Upper lobe of left lung (tissue), 6 donors: ENCODE measurements around the gene C1QTNF6. TPM values are rescaled to one million over a fixed set of nuclear protein-coding genes. Genes with fewer than 3 reads are reported as not detected.
A peak's percentile ranks its signal among the peaks of the same experiment; 100 is the strongest.

ENCODE experiments used
- ATAC-seq, 2 donors: fragments of 200-7000 bp; cut with Tn5 transposase; one replicate each; pipeline ENCODE4 v1.9.1; 2022; ENCODE audit warnings: mild to moderate bottlenecking in 2 of 2, moderate library complexity in 2 of 2; ENCODE audit not compliant: low FRiP score in 2 of 2
- DNase-seq, 2 donors: peaks; one replicate each; pipeline ENCODE4 v3.0.0-alpha.2; 2019 to 2020
- H3K27ac ChIP-seq, 4 donors: fragments of 200-600 bp; sonication (generic); one replicate each; pipeline ENCODE4 v1.5.1; 2016 to 2019
- H3K27me3 ChIP-seq, 4 donors: fragments of 200-600 bp; sonication (generic); one replicate each; pipeline ENCODE4 v1.5.1; 2017 to 2019
- H3K36me3 ChIP-seq, 4 donors: fragments of 200-600 bp; sonication (generic); one replicate each; pipeline ENCODE4 v1.5.1; 2016 to 2019
- H3K4me1 ChIP-seq, 4 donors: fragments of 200-600 bp; sonication (generic); one replicate each; pipeline ENCODE4 v1.5.1; 2018 to 2019
- H3K4me3 ChIP-seq, 4 donors: fragments of 200-600 bp; sonication (generic); one replicate each; pipeline ENCODE4 v1.5.1; 2017 to 2019; ENCODE audit warnings: mild to moderate bottlenecking in 2 of 4, moderate library complexity in 1 of 4
- H3K9me3 ChIP-seq, 4 donors: fragments of 200-600 bp; sonication (generic); one replicate each; pipeline ENCODE4 v1.5.1; 2018 to 2019
- CTCF ChIP-seq, 6 experiments: fragments of 450-650 bp in 4 of 6; fragments of 200-600 bp in 2 of 6; sonication (generic) in 2 of 6; IDR thresholded peaks; one replicate each; pipeline ENCODE4 v1.5.1; 2016 to 2019; ENCODE audit warnings: antibody characterized with exemption in 6 of 6
- EP300 ChIP-seq, 4 donors: sonication (generic); formaldehyde crosslinking; IDR thresholded peaks; one replicate each; pipeline ENCODE4 v1.5.1; 2017; ENCODE audit warnings: antibody characterized with exemption in 4 of 4, control low read depth in 2 of 4
- POLR2A ChIP-seq, 4 donors: fragments of 450-650 bp; IDR thresholded peaks; one replicate each; pipeline ENCODE4 v1.5.1; 2016 to 2017; ENCODE audit warnings: antibody characterized with exemption in 4 of 4, mild to moderate bottlenecking in 2 of 4
- POLR2AphosphoS5 ChIP-seq, 2 donors: sonication (generic); formaldehyde crosslinking; IDR thresholded peaks; one replicate each; pipeline ENCODE4 v1.5.1; 2017; ENCODE audit warnings: antibody characterized with exemption in 2 of 2
- WGBS, 2 donors: methylation state at CpG; one replicate each; pipeline ENCODE4 v1.1.5; 2017 to 2018; 5-methylcytosine and 5-hydroxymethylcytosine counted together
- small RNA-seq, 4 donors: library from RNA; depleted of rRNA; stranded (forward); fragments of <200 nt; gene quantifications; one replicate each; pipeline ENCODE3, GENCODE V24; 2016
- total RNA-seq, 6 donors: library from RNA; depleted of rRNA in 4 of 6; stranded (reverse); fragments of >200 nt in 4 of 6; gene quantifications; one replicate each; pipeline versions ENCODE4 v1.1.0 to v1.2.1, GENCODE V29; 2016 to 2021
- donor health status: DM: no; HTN: no; CAD: no; lungs with moderate emphysema.
- donor health status: DM: no; HTN: yes; CAD: no; lungs with severe emphysema.

C1QTNF6 gene
- total RNA-seq, 6 donors from 2014 or later: 2.1 to 8.4 (median 4.7) TPM

DNA sequence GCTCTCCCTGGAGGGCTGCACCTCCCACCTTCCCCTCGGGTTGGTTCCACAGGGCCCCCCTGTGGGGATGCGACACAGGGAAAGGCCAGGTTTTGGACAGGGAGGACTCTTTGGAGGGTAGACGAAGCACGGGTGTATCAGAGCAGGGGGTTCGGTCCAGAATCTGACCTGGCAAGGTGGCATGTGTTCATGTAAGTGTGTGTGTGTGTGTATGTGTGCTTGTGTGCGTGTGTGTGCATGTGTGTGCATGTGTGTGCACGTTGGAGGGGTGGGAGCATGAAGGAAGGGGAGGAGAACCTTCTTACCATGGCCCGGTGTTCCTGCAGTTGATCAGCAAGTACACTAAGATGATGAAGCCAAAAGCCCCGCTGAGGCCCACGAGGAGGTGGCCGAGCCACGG is 53.0 kb downstream of the C1QTNF6 start:
- DNase-seq: no peak
- Histone ChIP-seq H3K27me3 (no peaks in the 10 kb centered on the region), H3K4me1 (no peaks in the 10 kb centered on the region), H3K36me3 (no peaks in the 10 kb centered on the region), H3K9me3 (no peaks in the 10 kb centered on the region), H3K4me3 (no peak overlapping the region), H3K27ac (no peak overlapping the region)
- 86 to 91% methylated on average over 12 of the region's 12 CpGs for WGBS, 2 donors
- ATAC-seq: no peak
- TF ChIP-seq EP300 (IDR thresholded peaks at IDR 0.05): no peak
- no peak for TF ChIP-seq POLR2A (IDR thresholded peaks at IDR 0.05)
- no peak for TF ChIP-seq POLR2AphosphoS5 (IDR thresholded peaks at IDR 0.05)
- no peak for TF ChIP-seq CTCF (IDR thresholded peaks at IDR 0.05)

DNA sequence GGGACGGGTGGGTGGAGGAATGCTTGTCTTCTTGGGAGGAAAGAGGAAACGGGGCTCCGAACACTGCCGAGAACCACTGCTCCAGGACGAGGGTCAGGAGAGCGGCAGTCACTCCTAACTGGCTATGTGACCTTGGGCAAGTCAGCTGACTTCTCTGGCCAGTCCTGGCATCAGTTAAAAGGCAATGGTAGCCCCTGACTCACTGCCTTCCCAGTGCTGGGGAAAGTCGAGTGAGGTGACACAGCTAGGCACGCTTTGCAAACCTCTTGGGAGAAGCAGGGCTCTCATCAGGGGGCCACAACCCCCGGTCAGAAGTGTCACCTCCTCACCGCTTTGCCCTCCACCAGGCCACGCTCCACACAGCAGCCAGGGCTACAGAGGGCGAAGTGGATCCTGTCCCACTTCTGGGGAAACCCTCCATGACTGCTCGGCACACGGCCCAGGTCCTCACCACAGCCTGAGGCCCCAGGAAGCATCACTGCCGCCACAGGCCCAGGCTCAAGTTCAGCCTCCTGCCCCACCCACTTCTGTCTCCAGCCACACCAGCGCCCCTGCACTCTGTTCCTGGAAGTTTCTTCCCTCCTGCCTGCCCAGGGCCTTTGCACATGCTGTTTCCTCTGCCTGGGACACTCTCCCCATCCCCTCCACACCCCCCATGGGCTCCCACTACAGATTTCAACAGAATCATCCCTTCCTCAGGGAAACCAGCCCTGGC is 54.6 kb downstream of the C1QTNF6 start:
- no peak overlapping the region for H3K27ac ChIP-seq
- no peaks in the 10 kb centered on the region for H3K4me1 ChIP-seq
- H3K4me3 ChIP-seq: no peak overlapping the region
- no peak for TF ChIP-seq POLR2A (IDR thresholded peaks at IDR 0.05)
- TF ChIP-seq CTCF (IDR thresholded peaks at IDR 0.05): no peak
- TF ChIP-seq EP300 (IDR thresholded peaks at IDR 0.05): no peak
- no peak for TF ChIP-seq POLR2AphosphoS5 (IDR thresholded peaks at IDR 0.05)
- H3K9me3 ChIP-seq: no peaks in the 10 kb centered on the region
- H3K27me3 ChIP-seq: no peaks in the 10 kb centered on the region
- ATAC-seq (peak in 1 of 2 donors; percentile 6), DNase-seq (no peak)
- WGBS, 2 donors: 67 to 77% methylated on average over 16 of the region's 16 CpGs
- no peaks in the 10 kb centered on the region for H3K36me3 ChIP-seq

DNA sequence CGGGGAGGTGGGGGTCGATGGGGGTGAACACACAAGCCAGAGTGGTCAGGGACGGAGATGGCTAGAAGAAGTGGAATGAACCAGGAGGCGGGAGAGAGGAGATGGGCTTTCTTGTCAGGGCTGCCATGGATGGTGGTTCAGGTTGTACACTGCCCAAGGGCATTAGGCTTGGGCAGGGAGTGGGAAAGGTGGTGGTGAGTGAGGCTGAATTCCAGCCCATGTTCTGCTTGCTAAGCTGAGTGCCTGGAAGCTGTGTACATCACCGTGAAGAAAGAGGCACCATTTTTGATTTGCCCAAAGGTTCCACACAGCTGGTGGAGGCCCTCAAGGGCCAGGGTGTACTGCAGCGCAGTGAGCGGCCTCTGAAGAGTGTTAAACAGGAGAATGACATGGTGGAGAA is 55.3 kb downstream of the C1QTNF6 start:
- Histone ChIP-seq H3K36me3 (no peaks in the 10 kb centered on the region), H3K4me1 (no peaks in the 10 kb centered on the region), H3K27me3 (no peaks in the 10 kb centered on the region), H3K4me3 (no peak overlapping the region), H3K27ac (no peak overlapping the region), H3K9me3 (no peaks in the 10 kb centered on the region)
- DNase-seq: no peak
- WGBS, 2 donors: 84 to 89% methylated on average over 7 of the region's 7 CpGs
- TF ChIP-seq EP300 (IDR thresholded peaks at IDR 0.05) (no peak), POLR2AphosphoS5 (IDR thresholded peaks at IDR 0.05) (no peak), CTCF (IDR thresholded peaks at IDR 0.05) (no peak), POLR2A (IDR thresholded peaks at IDR 0.05) (no peak)
- ATAC-seq: no peak

Small RNAs within 50 kb of the gene (small RNA-seq; reads per million reads assigned to genes)
- 0 reads per million in 4 donors for gene Z82188.1

Other genes with a start within 250 kb of the C1QTNF6 start
- 10 to 100 TPM; 43.0 to 78.1 (median 70.2) TPM for gene TST, start 168.8 kb downstream of the C1QTNF6 start, total RNA-seq
- 100 to 1,000 TPM in 5 of 6 donors, 10 to 100 TPM in 1; 80.8 to 183 (median 135) TPM for gene MPST, start 168.5 kb downstream of the C1QTNF6 start, total RNA-seq
- 10 to 100 TPM in 5 of 6 donors, 1 to 10 TPM in 1; 9.0 to 30.4 (median 23.2) TPM for gene KCTD17, start 136.5 kb downstream of the C1QTNF6 start, total RNA-seq
- gene TMPRSS6, start 78.5 kb downstream of the C1QTNF6 start, total RNA-seq: 1 to 10 TPM in 5 of 6 donors, under 1 TPM in 1; 0.47 to 8.2 (median 2.0) TPM
- gene IL2RB, start 38.3 kb downstream of the C1QTNF6 start, total RNA-seq: 1 to 10 TPM; 3.4 to 9.4 (median 5.8) TPM
- gene SSTR3, start 24.2 kb upstream of the C1QTNF6 start, total RNA-seq: under 1 TPM in 2 of 6 donors, not detected in 4; 0.06 to 0.13 TPM
- gene RAC2, start 56.0 kb upstream of the C1QTNF6 start, total RNA-seq: 100 to 1,000 TPM in 1 of 6 donors, 10 to 100 TPM in 5; 22.1 to 126 (median 65.2) TPM
- gene CYTH4, start 94.3 kb upstream of the C1QTNF6 start, total RNA-seq: 10 to 100 TPM; 16.7 to 71.2 (median 44.7) TPM
- gene ELFN2, start 239.2 kb upstream of the C1QTNF6 start, total RNA-seq: 1 to 10 TPM in 5 of 6 donors, under 1 TPM in 1; 0.37 to 9.1 (median 4.5) TPM